Mucosa of descending colon (tissue), 3 donors: Measurements from ENCODE around the gene C1orf115. TPM values are rescaled to one million over a fixed set of nuclear protein-coding genes. Genes with fewer than 3 reads are reported as not detected.

Experiments used
- ATAC-seq: fragments of 200-7000 bp; cut with Tn5 transposase; one replicate; pipeline ENCODE4 v1.9.1; 2020; ENCODE audit warnings: mild to moderate bottlenecking, moderate library complexity
- DNase-seq, 3 donors: peaks; one replicate each; pipeline ENCODE4 v3.0.0-alpha.2; 2020
- H3K36me3 ChIP-seq: fragments of 200-600 bp; one replicate; pipeline ENCODE4 v1.8.0; 2021; ENCODE audit warnings: low read depth, mild to moderate bottlenecking
- H3K4me1 ChIP-seq: fragments of 200-600 bp; one replicate; pipeline ENCODE4 v1.8.0; 2021; ENCODE audit warnings: low read depth, mild to moderate bottlenecking
- H3K4me3 ChIP-seq: fragments of 200-600 bp; one replicate; pipeline ENCODE4 v1.8.0; 2021; ENCODE audit warnings: mild to moderate bottlenecking
- H3K9me3 ChIP-seq: fragments of 200-600 bp; one replicate; pipeline ENCODE4 v1.8.0; 2021; ENCODE audit warnings: mild to moderate bottlenecking
- intact Hi-C, 2 donors: fragments of 100-400 bp; cut with DNase I in 1 of 2; cut with micrococcal nuclease in 1 of 2; formaldehyde crosslinking; loops; one replicate each; pipeline versions ENCODE4 v1.11.0 to v1.11.1; 2022; cut with DNase I, micrococcal nuclease
- total RNA-seq, 3 donors: library from RNA; stranded (reverse); fragmentation: NEBNext Ultra II Directional in 2 of 3; extraction: Animal tissue kit (Norgen Biotek cat#: 25700) in 2 of 3; gene quantifications; one replicate each; pipeline versions ENCODE4 v1.2.1 to v1.2.4, GENCODE V29; 2021 to 2023
- TF ChIP-seq, protein P1 (sequence below): fragments of 200-600 bp; IDR thresholded peaks from one replicate; pipeline ENCODE4 v1.8.0; 2022; ENCODE audit warnings: antibody characterized with exemption, mild to moderate bottlenecking
- donor health status: DM: no; HTN: no; CAD: no; lungs with moderate emphysema.
- donor health status: DM: no; HTN: no; CAD: no.
- donor health status: DM: no; HTN: yes; CAD: no.

C1orf115 gene
- total RNA-seq, 3 donors from 2014 or later = 53.2 to 108 (median 85.2) TPM

- Histone ChIP-seq H3K4me1 (peaks cover under 1% of the 10 kb centered on the region), H3K4me3 (no peak overlapping the region), H3K9me3 (no peaks in the 10 kb centered on the region), H3K36me3 (no peaks in the 10 kb centered on the region)
- TF ChIP-seq, protein P1, sequence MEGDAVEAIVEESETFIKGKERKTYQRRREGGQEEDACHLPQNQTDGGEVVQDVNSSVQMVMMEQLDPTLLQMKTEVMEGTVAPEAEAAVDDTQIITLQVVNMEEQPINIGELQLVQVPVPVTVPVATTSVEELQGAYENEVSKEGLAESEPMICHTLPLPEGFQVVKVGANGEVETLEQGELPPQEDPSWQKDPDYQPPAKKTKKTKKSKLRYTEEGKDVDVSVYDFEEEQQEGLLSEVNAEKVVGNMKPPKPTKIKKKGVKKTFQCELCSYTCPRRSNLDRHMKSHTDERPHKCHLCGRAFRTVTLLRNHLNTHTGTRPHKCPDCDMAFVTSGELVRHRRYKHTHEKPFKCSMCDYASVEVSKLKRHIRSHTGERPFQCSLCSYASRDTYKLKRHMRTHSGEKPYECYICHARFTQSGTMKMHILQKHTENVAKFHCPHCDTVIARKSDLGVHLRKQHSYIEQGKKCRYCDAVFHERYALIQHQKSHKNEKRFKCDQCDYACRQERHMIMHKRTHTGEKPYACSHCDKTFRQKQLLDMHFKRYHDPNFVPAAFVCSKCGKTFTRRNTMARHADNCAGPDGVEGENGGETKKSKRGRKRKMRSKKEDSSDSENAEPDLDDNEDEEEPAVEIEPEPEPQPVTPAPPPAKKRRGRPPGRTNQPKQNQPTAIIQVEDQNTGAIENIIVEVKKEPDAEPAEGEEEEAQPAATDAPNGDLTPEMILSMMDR = no peak
- DNase-seq (no peak), ATAC-seq (no peak)
- intact Hi-C loops = no loop called here
Observed at GRCh38 chr1:220696226-220696862, 6.2 kb downstream of the C1orf115 start.

DNA sequence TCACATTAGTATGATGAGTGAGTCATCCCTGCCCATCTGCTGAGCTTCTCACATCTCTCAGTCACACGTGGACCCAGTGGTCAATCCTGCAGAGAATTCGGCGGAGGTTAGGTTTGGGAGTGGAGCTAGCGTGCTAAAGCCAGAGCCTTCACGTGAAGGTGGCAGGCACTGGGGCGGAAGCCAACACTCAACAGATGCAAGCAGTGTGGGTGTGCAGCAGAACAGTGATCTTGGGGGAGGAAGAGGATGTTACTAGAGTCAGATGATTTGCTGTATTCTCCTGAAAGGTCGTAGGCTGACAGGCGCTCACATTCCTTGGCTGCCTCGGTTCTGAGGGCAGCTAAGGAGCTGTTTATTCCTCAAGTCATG lies 6.7 kb downstream of the C1orf115 start:
- Histone ChIP-seq H3K4me3 (no peak overlapping the region), H3K36me3 (no peaks in the 10 kb centered on the region), H3K9me3 (no peaks in the 10 kb centered on the region), H3K4me1 (no peaks in the 10 kb centered on the region)
- TF ChIP-seq, protein P1 = no peak
- ATAC-seq (no peak), DNase-seq (no peak)
- intact Hi-C loops = no loop called here

GRCh38 chr1:220697326-220697725 lies 7.2 kb downstream of the C1orf115 start:
- H3K4me3 ChIP-seq = no peak overlapping the region
- TF ChIP-seq, protein P1 = no peak
- H3K36me3 ChIP-seq = no peaks in the 10 kb centered on the region
- intact Hi-C loops = no loop called here
- H3K4me1 ChIP-seq = no peaks in the 10 kb centered on the region
- H3K9me3 ChIP-seq = no peaks in the 10 kb centered on the region
- ATAC-seq (no peak), DNase-seq (no peak)

- H3K4me3 ChIP-seq = no peak overlapping the region
- H3K4me1 ChIP-seq = no peaks in the 10 kb centered on the region
- intact Hi-C loops = no loop called here
- DNase-seq (no peak), ATAC-seq (no peak)
- H3K9me3 ChIP-seq = no peaks in the 10 kb centered on the region
- no peaks in the 10 kb centered on the region for H3K36me3 ChIP-seq
- TF ChIP-seq, protein P1 = no peak
Observed at GRCh38 chr1:220698607-220699016, 8.4 kb downstream of the C1orf115 start.

DNA sequence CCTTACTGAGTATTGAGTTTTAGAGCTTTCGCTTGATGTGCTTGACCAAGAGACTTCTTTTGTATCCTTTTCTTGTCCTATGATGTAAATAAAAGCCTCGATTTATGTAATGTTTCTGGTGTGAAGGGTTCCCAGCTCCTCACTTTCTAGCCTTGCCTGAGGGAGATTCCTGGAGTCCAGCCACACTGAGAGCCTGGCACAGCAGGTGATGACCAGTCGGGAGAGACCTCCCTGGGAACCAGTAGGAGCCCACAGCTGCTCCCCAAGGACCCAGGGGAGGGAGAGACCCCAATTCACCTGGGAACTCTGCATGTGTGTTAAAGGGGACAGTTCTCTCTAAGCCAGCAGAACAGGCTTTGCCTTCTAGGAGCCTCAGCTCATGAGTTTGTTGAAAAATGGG lies 8.9 kb downstream of the C1orf115 start:
- H3K4me3 ChIP-seq = no peak overlapping the region
- H3K36me3 ChIP-seq = no peaks in the 10 kb centered on the region
- H3K9me3 ChIP-seq = no peaks in the 10 kb centered on the region
- intact Hi-C loops = no loop called here
- H3K4me1 ChIP-seq = no peaks in the 10 kb centered on the region
- ATAC-seq = no peak
- TF ChIP-seq, protein P1 = no peak
- no peak for DNase-seq
